ENCODE results near the gene RAB37.

DNA sequence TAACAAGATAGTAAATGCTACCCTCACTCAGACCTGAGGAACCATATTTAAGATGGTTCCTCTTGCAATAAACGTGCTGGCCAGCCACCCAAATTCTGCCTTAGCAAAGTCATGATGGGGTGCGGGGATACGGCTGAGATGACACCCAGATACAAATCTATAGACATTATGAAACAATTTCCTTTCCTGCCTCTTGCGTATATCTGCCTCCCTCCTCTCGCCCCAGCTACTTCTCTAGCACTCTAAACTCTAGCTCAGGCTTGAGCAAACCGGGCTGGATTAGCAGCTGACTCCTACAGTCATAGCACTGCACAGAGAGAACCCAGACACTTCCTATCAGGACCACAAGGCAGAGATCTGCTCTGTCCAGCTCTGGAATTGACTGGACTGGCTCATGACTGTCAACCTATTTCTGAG, 46.6 kb upstream of the RAB37 start:
- TF ChIP-seq, protein P1, sequence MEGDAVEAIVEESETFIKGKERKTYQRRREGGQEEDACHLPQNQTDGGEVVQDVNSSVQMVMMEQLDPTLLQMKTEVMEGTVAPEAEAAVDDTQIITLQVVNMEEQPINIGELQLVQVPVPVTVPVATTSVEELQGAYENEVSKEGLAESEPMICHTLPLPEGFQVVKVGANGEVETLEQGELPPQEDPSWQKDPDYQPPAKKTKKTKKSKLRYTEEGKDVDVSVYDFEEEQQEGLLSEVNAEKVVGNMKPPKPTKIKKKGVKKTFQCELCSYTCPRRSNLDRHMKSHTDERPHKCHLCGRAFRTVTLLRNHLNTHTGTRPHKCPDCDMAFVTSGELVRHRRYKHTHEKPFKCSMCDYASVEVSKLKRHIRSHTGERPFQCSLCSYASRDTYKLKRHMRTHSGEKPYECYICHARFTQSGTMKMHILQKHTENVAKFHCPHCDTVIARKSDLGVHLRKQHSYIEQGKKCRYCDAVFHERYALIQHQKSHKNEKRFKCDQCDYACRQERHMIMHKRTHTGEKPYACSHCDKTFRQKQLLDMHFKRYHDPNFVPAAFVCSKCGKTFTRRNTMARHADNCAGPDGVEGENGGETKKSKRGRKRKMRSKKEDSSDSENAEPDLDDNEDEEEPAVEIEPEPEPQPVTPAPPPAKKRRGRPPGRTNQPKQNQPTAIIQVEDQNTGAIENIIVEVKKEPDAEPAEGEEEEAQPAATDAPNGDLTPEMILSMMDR (IDR thresholded peaks at IDR 0.05) = no peak
- TF ChIP-seq POLR2AphosphoS5 (IDR thresholded peaks at IDR 0.05; ENCODE audit: low read depth, low read length) (no peak), SIN3A (IDR thresholded peaks at IDR 0.05; ENCODE audit: borderline replicate concordance, insufficient read depth, low read depth, low read length) (no peak)
- TF ChIP-seq, protein P2, sequence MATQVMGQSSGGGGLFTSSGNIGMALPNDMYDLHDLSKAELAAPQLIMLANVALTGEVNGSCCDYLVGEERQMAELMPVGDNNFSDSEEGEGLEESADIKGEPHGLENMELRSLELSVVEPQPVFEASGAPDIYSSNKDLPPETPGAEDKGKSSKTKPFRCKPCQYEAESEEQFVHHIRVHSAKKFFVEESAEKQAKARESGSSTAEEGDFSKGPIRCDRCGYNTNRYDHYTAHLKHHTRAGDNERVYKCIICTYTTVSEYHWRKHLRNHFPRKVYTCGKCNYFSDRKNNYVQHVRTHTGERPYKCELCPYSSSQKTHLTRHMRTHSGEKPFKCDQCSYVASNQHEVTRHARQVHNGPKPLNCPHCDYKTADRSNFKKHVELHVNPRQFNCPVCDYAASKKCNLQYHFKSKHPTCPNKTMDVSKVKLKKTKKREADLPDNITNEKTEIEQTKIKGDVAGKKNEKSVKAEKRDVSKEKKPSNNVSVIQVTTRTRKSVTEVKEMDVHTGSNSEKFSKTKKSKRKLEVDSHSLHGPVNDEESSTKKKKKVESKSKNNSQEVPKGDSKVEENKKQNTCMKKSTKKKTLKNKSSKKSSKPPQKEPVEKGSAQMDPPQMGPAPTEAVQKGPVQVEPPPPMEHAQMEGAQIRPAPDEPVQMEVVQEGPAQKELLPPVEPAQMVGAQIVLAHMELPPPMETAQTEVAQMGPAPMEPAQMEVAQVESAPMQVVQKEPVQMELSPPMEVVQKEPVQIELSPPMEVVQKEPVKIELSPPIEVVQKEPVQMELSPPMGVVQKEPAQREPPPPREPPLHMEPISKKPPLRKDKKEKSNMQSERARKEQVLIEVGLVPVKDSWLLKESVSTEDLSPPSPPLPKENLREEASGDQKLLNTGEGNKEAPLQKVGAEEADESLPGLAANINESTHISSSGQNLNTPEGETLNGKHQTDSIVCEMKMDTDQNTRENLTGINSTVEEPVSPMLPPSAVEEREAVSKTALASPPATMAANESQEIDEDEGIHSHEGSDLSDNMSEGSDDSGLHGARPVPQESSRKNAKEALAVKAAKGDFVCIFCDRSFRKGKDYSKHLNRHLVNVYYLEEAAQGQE (IDR thresholded peaks at IDR 0.05; ENCODE audit: insufficient read depth in 1 of 2, low read depth in 2 of 2, low read length in 1 of 2) = no peak
